ENCODE data around the gene KDM1A.

Gene KDM1A

GRCh38 chr1:23110391-23110790 lies 91.1 kb downstream of the KDM1A start:
- no peak for DNase-seq (ENCODE audit: low read depth)

- DNase-seq (ENCODE audit: low read depth): no peak
Observed at GRCh38 chr1:23111600-23112535, 92.6 kb downstream of the KDM1A start.

GRCh38 chr1:23114424-23115079 lies 95.3 kb downstream of the KDM1A start:
- no peak for DNase-seq (ENCODE audit: low read depth)

DNA sequence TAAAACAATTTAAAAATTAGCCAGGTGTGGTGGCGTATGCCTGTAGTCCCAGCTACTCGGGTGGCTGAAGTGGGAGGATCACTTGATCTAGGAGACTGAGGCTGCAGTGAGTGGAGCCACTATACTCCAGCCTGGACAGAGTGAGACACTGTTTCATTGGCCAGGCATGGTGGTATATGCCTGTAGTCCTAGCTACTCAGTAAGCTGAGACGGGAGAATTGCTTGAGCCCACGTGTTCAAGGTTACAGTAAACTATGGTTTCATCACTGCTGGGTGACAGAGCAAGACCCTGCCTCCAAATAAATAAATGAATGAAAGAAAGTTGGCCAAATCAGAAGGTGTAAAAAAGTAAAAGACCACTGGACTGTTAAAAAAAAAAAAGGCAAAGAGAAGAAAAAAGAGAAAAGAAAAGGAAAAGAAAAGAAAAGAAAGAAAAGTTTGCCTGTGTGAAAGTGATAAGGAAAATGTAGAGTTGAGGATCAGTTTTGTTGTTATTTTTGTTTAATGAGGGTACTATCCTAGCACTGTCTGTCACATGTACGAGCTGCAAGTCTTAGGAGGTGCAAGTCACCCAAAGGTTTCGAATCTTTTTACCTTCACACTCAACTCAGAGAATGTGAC lies 97.1 kb downstream of the KDM1A start:
- no peak for DNase-seq (ENCODE audit: low read depth)

DNA sequence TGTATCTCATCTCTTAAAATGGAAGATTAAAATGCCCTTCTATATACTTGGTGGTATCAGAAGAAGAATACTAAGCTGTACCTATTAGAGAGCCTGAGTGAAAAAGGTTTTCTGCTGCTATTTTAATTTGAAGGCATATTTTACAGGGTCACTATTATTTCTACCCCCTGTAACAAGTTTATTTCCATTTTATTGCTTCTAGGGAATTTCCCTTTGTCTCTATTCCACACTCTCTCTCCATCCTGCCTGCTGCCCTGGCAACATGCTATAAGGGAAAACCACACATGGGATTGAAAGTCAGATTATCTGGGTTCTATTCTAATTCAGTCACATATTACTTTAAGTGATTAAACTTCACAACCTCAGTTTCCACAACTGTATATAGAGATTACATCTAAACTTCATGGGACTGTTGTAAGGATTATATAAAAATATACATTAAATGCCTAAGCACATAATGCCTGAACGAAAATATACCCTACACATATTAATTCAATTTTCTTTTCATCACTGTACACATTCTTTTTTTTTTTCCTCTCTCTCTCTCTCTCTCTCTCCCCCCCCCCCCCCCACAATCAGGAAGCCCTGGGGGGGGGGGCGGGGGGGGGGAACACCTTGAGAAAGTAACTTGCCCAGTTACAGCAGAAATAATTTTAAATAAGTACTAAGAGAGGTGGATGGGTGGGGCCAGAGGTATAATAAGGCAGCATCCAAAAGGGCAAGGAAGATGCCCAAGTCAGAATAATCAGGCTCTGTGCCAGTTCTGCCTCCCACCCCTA lies 97.8 kb downstream of the KDM1A start:
- DNase-seq (ENCODE audit: low read depth): no peak

- DNase-seq (ENCODE audit: low read depth): no peak
Observed at GRCh38 chr1:23118407-23118806, 99.1 kb downstream of the KDM1A start.

GRCh38 chr1:23118957-23119792 lies 99.9 kb downstream of the KDM1A start:
- no peak for DNase-seq (ENCODE audit: low read depth)

DNA sequence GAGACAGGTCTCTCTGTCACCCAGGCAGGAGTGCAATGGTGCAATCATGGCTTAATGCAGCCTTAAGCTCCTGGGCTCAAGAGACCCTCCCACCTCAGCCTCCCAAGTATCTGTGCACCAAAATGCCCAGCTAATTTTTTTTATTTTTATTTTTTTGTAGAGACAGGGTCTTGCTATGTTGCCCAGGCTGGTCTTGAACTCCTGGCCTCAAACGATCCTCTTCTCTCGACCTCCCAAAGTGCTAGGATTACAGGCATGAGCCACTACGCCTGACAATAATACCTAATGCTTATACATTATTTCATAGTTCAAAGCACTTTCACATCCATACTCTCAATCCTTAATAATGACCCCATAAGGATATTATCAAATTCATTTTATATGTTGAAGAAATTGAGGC lies 101.1 kb downstream of the KDM1A start:
- DNase-seq (ENCODE audit: low read depth): no peak

GRCh38 chr1:23122023-23122748 lies 102.9 kb downstream of the KDM1A start:
- no peak for DNase-seq (ENCODE audit: low read depth)

- DNase-seq (ENCODE audit: low read depth): no peak
Observed at GRCh38 chr1:23122796-23123195, 103.5 kb downstream of the KDM1A start.

DNA sequence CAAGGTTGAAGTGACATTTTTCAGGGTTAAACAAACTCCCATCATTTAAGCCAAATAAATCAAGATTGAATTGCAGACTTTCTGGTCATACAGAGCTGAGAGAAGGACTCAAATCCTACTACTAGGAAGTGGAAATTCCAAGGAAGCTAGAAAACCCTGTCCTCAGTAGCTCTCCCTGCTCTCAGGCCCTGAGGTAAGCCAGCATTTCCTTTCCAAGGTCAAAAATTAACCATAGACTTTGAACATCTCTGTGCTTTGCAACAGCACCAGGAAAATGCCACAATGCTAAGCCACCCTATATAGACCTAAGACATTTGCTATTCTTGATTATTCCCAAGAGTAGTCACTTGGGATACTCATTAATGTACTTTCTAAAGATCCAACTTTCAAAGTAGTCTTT lies 104.3 kb downstream of the KDM1A start:
- DNase-seq (ENCODE audit: low read depth): no peak

GRCh38 chr1:23124259-23125026 lies 105.2 kb downstream of the KDM1A start:
- DNase-seq (ENCODE audit: low read depth): no peak

DNA sequence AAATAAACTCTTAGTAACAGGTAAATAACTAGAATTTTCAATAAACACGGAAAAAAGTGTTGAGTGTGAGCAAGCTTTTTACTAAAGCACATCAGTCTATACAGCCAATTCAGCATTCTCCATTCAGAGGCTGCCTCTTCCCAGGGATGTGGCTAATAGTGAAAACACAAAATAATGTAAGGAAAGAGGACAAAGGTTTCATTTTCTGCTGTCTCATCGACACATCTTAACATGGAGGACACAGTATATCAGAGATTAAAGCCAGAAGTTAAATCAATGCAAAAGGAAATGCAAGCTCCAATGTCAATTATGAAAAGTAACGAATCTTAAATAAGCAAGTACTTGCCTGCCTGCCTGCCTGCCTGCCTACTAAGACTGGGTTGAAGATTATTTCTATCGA lies 106.2 kb downstream of the KDM1A start:
- DNase-seq (ENCODE audit: low read depth): no peak

- DNase-seq (ENCODE audit: low read depth): no peak
Observed at GRCh38 chr1:23126200-23126599, 106.9 kb downstream of the KDM1A start.

DNA sequence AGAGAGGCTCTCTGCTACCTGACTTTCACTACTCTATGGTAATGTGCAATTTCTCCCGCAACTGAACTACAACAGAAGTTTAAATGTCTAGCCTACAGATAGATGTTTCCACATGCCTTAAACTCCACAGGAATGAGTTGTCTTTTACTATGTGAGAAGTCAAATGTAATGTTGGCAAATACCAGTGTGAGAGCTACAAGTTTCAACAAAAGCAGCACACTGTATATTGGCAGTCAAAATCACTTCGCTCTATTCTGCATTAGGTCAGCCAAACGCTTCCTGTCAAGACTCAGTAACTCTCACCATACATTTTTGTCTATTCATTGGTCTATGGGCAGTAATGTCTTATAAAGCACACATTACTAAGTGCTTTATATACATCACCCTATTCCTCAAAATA lies 107.5 kb downstream of the KDM1A start:
- no peak for DNase-seq (ENCODE audit: low read depth)

GRCh38 chr1:23129846-23130245 lies 110.6 kb downstream of the KDM1A start:
- no peak for DNase-seq (ENCODE audit: low read depth)

DNA sequence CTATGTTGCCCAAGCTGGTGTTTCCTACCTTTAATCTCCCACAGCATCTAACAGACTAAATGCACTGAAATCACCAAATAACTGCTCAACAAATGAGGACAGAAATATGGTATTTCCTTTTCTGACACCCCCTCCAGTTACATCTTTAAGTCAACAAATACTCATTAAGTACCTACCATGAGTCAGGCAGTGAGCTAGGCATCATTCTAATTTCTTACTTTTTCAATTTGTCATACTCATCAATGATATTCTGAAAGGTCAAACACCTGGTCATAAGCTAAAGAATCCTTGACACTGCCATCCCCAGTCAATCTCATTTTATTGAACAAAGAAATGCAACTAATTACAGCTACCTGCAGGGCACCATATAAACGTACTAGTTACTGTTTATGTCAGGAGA lies 112.8 kb downstream of the KDM1A start:
- DNase-seq (ENCODE audit: low read depth): no peak

Data from CMK (cell line).